ENCODE results near the gene TXNDC17. TPM values are rescaled to one million over a fixed set of nuclear protein-coding genes. Genes with fewer than 3 reads are reported as not detected.
A peak's percentile ranks its signal among the peaks of the same experiment; 100 is the strongest.

Gene TXNDC17
- total and polyA plus RNA-seq, 2 of the 13 experiments (the other 11 are each of a cell fraction or from before 2014, with no cell fraction given), result 188 to 266 TPM

DNA sequence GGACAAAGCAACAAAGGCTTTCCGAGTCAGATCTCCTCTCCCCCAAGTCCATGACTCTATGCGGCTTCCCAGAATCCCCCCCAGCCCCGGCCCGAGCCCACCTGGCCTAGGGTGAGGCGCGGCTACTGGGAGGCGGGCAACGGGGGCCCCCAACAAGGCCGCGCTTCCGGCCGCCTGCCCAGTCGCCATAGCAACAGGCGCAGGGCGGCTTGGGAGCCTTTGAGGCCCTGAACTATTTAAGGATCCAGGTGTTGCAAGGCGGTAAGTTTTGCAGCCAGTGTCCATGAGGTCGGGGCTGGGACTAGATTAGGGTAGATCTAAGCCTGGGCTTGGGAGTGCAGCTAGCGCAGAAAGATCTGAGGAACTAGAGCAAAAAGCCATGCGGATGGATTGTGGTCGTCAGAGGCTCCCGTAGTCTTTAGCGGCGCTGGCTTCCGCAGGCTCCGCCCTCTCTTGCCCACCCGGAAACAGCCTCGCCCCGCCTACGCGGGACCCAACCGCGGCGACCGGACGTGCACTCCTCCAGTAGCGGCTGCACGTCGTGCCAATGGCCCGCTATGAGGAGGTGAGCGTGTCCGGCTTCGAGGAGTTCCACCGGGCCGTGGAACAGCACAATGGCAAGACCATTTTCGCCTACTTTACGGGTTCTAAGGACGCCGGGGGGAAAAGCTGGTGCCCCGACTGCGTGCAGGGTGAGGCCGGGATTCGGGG is at the start of gene TXNDC17, which contains the start of gene KIAA0753 (continued):
- TF ChIP-seq, protein P1, sequence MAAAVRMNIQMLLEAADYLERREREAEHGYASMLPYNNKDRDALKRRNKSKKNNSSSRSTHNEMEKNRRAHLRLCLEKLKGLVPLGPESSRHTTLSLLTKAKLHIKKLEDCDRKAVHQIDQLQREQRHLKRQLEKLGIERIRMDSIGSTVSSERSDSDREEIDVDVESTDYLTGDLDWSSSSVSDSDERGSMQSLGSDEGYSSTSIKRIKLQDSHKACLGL (CRISPR knock-in tag; IDR thresholded peaks at IDR 0.05), result no peak; the same call in 1 of the 2 replicates
- peak; percentile 76; the same call in 1 of the 2 replicates for TF ChIP-seq ZFP1 (CRISPR knock-in tag; IDR thresholded peaks at IDR 0.05)
- TF ChIP-seq MAFF (IDR thresholded peaks at IDR 0.05; ENCODE audit: low read depth, low read length), result no peak
- TF ChIP-seq TCF7L2 (IDR thresholded peaks at IDR 0.05; ENCODE audit: low read depth, low read length), result no peak
- TF ChIP-seq SMAD1 (CRISPR knock-in tag; IDR thresholded peaks at IDR 0.05; ENCODE audit: borderline replicate concordance, low read depth), result no peak; the same call in 1 of the 2 replicates
- TF ChIP-seq, protein P2, sequence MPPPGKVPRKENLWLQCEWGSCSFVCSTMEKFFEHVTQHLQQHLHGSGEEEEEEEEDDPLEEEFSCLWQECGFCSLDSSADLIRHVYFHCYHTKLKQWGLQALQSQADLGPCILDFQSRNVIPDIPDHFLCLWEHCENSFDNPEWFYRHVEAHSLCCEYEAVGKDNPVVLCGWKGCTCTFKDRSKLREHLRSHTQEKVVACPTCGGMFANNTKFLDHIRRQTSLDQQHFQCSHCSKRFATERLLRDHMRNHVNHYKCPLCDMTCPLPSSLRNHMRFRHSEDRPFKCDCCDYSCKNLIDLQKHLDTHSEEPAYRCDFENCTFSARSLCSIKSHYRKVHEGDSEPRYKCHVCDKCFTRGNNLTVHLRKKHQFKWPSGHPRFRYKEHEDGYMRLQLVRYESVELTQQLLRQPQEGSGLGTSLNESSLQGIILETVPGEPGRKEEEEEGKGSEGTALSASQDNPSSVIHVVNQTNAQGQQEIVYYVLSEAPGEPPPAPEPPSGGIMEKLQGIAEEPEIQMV (CRISPR knock-in tag; IDR thresholded peaks at IDR 0.05; ENCODE audit: low read depth), result peak; percentile 72; the same call in 1 of the 2 replicates
- TF ChIP-seq, protein P3, sequence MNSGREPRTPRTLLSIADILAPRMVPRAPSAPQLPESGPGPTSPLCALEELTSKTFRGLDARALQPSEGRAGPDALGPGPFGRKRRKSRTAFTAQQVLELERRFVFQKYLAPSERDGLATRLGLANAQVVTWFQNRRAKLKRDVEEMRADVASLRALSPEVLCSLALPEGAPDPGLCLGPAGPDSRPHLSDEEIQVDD (CRISPR knock-in tag; IDR thresholded peaks at IDR 0.05; ENCODE audit: borderline replicate concordance), result no peak
- TF ChIP-seq ZNF124 (CRISPR knock-in tag; IDR thresholded peaks at IDR 0.05), result peak; percentile 56; the same call in 1 of the 2 replicates
- TF ChIP-seq KAT8 (CRISPR knock-in tag; IDR thresholded peaks at IDR 0.05), result peak; percentile 94
- peak; percentile 87 for TF ChIP-seq THAP11 (CRISPR knock-in tag; IDR thresholded peaks at IDR 0.05)
- TF ChIP-seq ZNF703 (CRISPR knock-in tag; IDR thresholded peaks at IDR 0.05; ENCODE audit: borderline replicate concordance), result 0 out of 2 replicates have a peak, but pooled peaks have one; percentile 65
- TF ChIP-seq ZNF496 (CRISPR knock-in tag; IDR thresholded peaks at IDR 0.05; ENCODE audit: insufficient replicate concordance), result no peak
- TF ChIP-seq, protein P4, sequence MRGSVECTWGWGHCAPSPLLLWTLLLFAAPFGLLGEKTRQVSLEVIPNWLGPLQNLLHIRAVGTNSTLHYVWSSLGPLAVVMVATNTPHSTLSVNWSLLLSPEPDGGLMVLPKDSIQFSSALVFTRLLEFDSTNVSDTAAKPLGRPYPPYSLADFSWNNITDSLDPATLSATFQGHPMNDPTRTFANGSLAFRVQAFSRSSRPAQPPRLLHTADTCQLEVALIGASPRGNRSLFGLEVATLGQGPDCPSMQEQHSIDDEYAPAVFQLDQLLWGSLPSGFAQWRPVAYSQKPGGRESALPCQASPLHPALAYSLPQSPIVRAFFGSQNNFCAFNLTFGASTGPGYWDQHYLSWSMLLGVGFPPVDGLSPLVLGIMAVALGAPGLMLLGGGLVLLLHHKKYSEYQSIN (CRISPR knock-in tag; IDR thresholded peaks at IDR 0.05; ENCODE audit: borderline replicate concordance), result no peak
- no peak for TF ChIP-seq ETV6 (CRISPR knock-in tag; conservative IDR thresholded peaks at IDR 0.05)
- TF ChIP-seq, protein P5, sequence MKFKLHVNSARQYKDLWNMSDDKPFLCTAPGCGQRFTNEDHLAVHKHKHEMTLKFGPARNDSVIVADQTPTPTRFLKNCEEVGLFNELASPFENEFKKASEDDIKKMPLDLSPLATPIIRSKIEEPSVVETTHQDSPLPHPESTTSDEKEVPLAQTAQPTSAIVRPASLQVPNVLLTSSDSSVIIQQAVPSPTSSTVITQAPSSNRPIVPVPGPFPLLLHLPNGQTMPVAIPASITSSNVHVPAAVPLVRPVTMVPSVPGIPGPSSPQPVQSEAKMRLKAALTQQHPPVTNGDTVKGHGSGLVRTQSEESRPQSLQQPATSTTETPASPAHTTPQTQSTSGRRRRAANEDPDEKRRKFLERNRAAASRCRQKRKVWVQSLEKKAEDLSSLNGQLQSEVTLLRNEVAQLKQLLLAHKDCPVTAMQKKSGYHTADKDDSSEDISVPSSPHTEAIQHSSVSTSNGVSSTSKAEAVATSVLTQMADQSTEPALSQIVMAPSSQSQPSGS (CRISPR knock-in tag; IDR thresholded peaks at IDR 0.05), result no peak; the same call in 1 of the 2 replicates
- TF ChIP-seq, protein P6, sequence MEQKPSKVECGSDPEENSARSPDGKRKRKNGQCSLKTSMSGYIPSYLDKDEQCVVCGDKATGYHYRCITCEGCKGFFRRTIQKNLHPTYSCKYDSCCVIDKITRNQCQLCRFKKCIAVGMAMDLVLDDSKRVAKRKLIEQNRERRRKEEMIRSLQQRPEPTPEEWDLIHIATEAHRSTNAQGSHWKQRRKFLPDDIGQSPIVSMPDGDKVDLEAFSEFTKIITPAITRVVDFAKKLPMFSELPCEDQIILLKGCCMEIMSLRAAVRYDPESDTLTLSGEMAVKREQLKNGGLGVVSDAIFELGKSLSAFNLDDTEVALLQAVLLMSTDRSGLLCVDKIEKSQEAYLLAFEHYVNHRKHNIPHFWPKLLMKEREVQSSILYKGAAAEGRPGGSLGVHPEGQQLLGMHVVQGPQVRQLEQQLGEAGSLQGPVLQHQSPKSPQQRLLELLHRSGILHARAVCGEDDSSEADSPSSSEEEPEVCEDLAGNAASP (CRISPR knock-in tag; IDR thresholded peaks at IDR 0.05; ENCODE audit: borderline replicate concordance), result no peak; the same call in 1 of the 2 replicates
- TF ChIP-seq ATF1 (CRISPR knock-in tag; IDR thresholded peaks at IDR 0.05), result no peak
- TF ChIP-seq ELF4 (CRISPR knock-in tag; IDR thresholded peaks at IDR 0.05; ENCODE audit: borderline replicate concordance), result peak; percentile 96

Measured in HepG2 (cell line).